ENCODE data around the gene ANKHD1.
A peak's percentile ranks its signal among the peaks of the same experiment; 100 is the strongest.

Gene ANKHD1, protein sequence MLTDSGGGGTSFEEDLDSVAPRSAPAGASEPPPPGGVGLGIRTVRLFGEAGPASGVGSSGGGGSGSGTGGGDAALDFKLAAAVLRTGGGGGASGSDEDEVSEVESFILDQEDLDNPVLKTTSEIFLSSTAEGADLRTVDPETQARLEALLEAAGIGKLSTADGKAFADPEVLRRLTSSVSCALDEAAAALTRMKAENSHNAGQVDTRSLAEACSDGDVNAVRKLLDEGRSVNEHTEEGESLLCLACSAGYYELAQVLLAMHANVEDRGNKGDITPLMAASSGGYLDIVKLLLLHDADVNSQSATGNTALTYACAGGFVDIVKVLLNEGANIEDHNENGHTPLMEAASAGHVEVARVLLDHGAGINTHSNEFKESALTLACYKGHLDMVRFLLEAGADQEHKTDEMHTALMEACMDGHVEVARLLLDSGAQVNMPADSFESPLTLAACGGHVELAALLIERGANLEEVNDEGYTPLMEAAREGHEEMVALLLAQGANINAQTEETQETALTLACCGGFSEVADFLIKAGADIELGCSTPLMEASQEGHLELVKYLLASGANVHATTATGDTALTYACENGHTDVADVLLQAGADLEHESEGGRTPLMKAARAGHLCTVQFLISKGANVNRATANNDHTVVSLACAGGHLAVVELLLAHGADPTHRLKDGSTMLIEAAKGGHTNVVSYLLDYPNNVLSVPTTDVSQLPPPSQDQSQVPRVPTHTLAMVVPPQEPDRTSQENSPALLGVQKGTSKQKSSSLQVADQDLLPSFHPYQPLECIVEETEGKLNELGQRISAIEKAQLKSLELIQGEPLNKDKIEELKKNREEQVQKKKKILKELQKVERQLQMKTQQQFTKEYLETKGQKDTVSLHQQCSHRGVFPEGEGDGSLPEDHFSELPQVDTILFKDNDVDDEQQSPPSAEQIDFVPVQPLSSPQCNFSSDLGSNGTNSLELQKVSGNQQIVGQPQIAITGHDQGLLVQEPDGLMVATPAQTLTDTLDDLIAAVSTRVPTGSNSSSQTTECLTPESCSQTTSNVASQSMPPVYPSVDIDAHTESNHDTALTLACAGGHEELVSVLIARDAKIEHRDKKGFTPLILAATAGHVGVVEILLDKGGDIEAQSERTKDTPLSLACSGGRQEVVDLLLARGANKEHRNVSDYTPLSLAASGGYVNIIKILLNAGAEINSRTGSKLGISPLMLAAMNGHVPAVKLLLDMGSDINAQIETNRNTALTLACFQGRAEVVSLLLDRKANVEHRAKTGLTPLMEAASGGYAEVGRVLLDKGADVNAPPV (N-terminal part only)

DNA sequence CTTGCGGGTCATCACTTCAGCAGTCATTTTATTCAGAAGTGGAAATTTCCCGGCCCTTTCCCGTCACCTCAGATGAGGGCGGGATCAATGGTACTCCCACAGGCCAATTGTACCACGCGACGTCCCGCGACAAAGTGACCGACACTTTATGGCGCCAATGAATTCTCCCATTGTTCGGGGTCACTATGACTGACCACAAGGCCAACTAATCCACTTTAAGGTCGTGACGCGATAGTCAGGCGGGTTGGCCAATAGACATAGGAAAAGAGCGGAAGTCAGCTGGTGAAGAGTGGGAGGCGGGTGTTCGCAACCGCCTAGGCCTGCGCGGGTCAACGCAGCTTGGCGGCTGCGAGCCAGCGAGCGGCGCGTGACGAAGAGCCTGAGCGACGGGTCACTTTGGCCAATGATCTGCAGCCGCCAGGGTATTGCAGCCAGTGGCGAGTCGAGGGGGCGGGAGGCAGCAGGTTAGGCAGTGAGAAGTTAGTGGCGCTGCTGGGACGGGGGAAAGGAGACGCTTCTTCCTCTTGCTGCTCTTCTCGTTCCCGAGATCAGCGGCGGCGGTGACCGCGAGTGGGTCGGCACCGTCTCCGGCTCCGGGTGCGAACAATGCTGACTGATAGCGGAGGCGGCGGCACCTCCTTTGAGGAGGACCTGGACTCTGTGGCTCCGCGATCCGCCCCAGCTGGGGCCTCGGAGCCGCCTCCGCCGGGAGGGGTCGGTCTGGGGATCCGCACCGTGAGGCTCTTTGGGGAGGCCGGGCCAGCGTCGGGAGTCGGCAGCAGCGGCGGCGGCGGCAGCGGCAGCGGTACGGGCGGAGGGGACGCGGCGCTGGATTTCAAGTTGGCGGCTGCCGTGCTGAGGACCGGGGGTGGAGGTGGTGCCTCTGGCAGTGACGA is at the start of gene ANKHD1:
TSS of gene ANKHD1 (plus strand) at position 472 of the 896 bp plus-strand sequence. CDS start at position 607, 135 bp downstream.
- peak within 1 kb of the TSS; percentile 97 for H3K4me3 ChIP-seq (ENCODE audit: low read length)
- TF ChIP-seq, protein P1, sequence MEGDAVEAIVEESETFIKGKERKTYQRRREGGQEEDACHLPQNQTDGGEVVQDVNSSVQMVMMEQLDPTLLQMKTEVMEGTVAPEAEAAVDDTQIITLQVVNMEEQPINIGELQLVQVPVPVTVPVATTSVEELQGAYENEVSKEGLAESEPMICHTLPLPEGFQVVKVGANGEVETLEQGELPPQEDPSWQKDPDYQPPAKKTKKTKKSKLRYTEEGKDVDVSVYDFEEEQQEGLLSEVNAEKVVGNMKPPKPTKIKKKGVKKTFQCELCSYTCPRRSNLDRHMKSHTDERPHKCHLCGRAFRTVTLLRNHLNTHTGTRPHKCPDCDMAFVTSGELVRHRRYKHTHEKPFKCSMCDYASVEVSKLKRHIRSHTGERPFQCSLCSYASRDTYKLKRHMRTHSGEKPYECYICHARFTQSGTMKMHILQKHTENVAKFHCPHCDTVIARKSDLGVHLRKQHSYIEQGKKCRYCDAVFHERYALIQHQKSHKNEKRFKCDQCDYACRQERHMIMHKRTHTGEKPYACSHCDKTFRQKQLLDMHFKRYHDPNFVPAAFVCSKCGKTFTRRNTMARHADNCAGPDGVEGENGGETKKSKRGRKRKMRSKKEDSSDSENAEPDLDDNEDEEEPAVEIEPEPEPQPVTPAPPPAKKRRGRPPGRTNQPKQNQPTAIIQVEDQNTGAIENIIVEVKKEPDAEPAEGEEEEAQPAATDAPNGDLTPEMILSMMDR (conservative IDR thresholded peaks at IDR 0.05; ENCODE audit: low read depth, low read length), result no peak
- DNase-seq (ENCODE audit: low read depth), result peak; percentile 100

DNA sequence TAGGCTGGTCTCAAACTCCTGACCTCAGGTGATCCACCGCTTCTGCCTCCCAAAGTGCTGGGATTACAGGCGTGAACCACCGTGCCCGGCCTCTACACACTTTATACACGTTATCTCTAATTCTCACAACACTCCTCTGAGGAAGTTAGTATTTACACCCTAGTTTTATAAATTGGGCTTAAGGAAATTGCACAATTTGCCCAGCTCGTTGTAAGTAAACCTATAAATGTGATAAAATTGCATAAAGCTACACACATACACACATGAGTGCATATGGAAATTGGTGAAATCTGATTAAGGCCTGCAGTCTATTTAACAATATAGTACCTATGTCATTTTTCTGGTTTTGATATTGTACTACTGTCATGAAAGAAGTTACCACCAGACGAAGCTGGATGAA is 46.1 kb upstream of the ANKHD1 start:
- TF ChIP-seq, protein P1 (conservative IDR thresholded peaks at IDR 0.05; ENCODE audit: low read depth, low read length), result no peak
- no peak for DNase-seq (ENCODE audit: low read depth)
- H3K4me3 ChIP-seq (ENCODE audit: low read length), result no peak overlapping the region

DNA sequence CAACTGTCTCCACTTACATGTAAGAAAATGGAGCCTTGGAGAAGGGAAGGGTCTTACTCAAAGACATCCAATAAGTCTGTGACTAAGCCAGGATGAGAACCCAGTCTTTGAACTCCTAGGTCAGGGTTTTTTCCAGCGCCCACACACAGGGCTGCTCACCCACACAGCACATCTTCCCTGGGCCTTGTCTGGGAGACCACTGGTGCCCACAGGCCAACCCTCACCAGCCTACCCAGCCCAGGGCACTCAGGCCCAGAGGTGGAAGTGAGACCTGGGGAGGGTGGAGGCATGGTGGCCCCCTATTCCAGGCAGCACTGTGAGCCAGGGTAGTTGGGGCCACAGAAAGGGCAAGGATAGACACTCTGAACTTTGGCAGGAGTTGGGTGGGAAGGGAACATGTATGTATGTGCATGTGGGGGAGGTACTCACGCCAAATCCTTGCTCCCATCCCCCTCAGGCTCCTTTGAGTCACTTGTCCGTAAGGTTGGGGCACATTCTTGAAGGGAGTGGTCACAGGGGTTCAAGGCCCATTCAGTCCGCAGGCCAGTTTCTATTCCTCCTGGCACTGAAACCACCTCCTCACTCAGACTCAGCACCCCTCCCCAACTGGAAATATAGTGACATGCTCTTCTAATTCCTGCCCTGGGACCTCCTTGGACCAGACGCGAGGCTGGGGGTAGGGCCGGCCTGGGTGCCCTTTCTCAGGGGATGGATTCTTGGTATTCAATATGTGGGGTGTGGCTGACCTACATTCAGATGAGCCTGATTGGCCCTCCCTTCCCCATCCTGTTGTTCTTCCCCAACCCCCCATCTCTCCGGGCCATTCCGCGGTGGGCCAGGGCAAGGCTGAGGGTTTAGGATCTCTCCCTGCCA is 44.5 kb upstream of the ANKHD1 start:
- TF ChIP-seq, protein P1 (conservative IDR thresholded peaks at IDR 0.05; ENCODE audit: low read depth, low read length), result no peak
- no peak for DNase-seq (ENCODE audit: low read depth)
- no peak overlapping the region for H3K4me3 ChIP-seq (ENCODE audit: low read length)

DNA sequence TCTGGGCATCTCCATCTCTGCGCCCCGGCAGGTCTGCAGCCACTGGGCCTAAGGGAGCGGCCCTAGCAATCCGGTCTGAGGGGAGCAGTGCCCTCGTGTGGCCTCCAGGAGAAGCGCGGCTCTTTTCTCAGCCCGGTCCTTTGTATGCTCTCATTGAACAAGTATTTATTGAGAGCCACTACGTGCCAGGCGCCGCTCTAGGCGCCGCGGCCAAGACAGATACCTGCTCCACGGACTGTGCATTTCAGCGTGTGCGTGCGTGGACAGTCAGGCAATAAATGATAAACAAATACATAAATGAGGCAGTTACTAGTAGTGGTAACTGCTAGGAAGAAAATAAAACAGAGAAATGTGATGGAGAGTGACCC is 43.9 kb upstream of the ANKHD1 start:
- DNase-seq (ENCODE audit: low read depth), result peak; percentile 68
- TF ChIP-seq, protein P1 (conservative IDR thresholded peaks at IDR 0.05; ENCODE audit: low read depth, low read length), result peak; percentile 90
- no peak overlapping the region for H3K4me3 ChIP-seq (ENCODE audit: low read length)

DNA sequence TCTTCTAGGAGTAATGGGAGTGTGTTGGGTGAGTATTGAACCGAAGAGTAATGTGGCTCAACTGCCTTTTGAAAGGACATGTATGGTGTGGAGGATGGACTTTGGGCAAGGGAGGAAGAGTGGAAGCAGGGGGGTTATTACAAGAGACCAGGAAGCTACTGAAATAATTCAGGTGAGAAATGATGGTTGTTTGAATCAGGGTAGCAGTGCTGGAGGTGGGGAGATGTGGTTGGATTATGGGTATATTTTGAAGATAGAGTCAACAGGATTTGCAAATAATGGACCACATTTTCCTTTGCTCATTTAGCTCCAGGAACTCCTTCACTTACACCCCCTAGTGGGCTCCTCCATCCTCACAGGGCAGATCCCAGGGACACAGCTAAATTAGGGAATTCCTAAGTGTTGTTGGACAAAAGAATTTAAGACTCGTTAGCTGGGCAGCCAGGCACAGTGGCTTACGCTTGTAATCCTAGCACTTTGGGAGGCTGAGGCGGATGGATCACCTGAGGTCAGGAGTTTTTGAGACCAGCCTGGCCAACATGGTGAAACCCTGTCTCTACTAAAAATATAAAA is 42.8 kb upstream of the ANKHD1 start:
- peak; percentile 44 for DNase-seq (ENCODE audit: low read depth)
- TF ChIP-seq, protein P1 (conservative IDR thresholded peaks at IDR 0.05; ENCODE audit: low read depth, low read length), result peak; percentile 68
- H3K4me3 ChIP-seq (ENCODE audit: low read length), result no peak overlapping the region
